GM23338 (cell line): ENCODE measurements around the gene SIRPD. TPM values are rescaled to one million over a fixed set of nuclear protein-coding genes. Genes with fewer than 3 reads are reported as not detected.

Source experiments
- ATAC-seq: fragments of 200-7000 bp; cut with Tn5 transposase; 3 replicates; pipeline ENCODE4 v1.9.1; 2020
- DNase-seq: peaks from one replicate; pipeline ENCODE4 v3.0.0-alpha.2; 2015; ENCODE audit warnings: low spot score
- H2AFZ ChIP-seq: fragments of 200-600 bp; sonication (generic); 2 replicates; pipeline ENCODE4 v1.8.0; 2016; ENCODE audit warnings: antibody characterized with exemption, mild to moderate bottlenecking, moderate library complexity
- H3F3A ChIP-seq: fragments of 200-600 bp; sonication (generic); replicated peaks from 2 replicates; pipeline ENCODE4 v1.8.0; 2017; ENCODE audit warnings: antibody characterized with exemption, mixed run types, low read depth
- H3K27ac ChIP-seq: fragments of 200-600 bp; sonication (generic); 2 replicates; pipeline ENCODE4 v1.6.1; 2016; ENCODE audit warnings: low read depth
- H3K27me3 ChIP-seq: fragments of 200-600 bp; sonication (generic); 2 replicates; pipeline ENCODE4 v1.8.0; 2016; ENCODE audit warnings: mild to moderate bottlenecking, mixed run types, moderate library complexity; ENCODE audit not compliant: insufficient read depth
- H3K36me3 ChIP-seq: fragments of 200-600 bp; sonication (generic); 2 replicates; pipeline ENCODE4 v1.8.0; 2016; ENCODE audit warnings: mild to moderate bottlenecking; ENCODE audit not compliant: insufficient read depth
- H3K4me1 ChIP-seq: fragments of 200-600 bp; sonication (generic); 2 replicates; pipeline ENCODE4 v1.8.0; 2016; ENCODE audit warnings: mild to moderate bottlenecking, moderate library complexity; ENCODE audit not compliant: insufficient read depth
- H3K4me2 ChIP-seq: fragments of 200-600 bp; sonication (generic); 2 replicates; pipeline ENCODE4 v1.7.1; 2017; ENCODE audit warnings: mixed run types
- H3K4me3 ChIP-seq: fragments of 200-600 bp; sonication (generic); 2 replicates; pipeline ENCODE4 v1.6.1; 2016; ENCODE audit warnings: mixed run types
- H3K79me2 ChIP-seq: fragments of 200-600 bp; sonication (generic); replicated peaks from 2 replicates; pipeline ENCODE4 v1.8.0; 2017; ENCODE audit warnings: mild to moderate bottlenecking; ENCODE audit not compliant: insufficient read depth
- H3K9me2 ChIP-seq: fragments of 200-600 bp; sonication (generic); 2 replicates; pipeline ENCODE4 v1.8.0; 2017; ENCODE audit not compliant: insufficient read depth
- H4K20me1 ChIP-seq: fragments of 200-600 bp; sonication (generic); replicated peaks from 2 replicates; pipeline ENCODE4 v1.8.0; 2017; ENCODE audit warnings: mild to moderate bottlenecking; ENCODE audit not compliant: insufficient read depth
- H3K27ac Mint-ChIP-seq: 2 replicates; pipeline ENCODE4 v1.8.0; 2020; ENCODE audit warnings: inconsistent platforms, mild to moderate bottlenecking, moderate library complexity, mixed read lengths
- H3K27me3 Mint-ChIP-seq: 3 replicates; pipeline ENCODE4 v1.8.0; 2022; ENCODE audit warnings: low read depth, mild to moderate bottlenecking, moderate library complexity, mixed read lengths, inconsistent platforms; ENCODE audit not compliant: insufficient read depth, poor library complexity
- H3K36me3 Mint-ChIP-seq: 3 replicates; pipeline ENCODE4 v1.8.0; 2021; ENCODE audit warnings: low read depth, mild to moderate bottlenecking, inconsistent platforms, moderate library complexity, mixed read lengths
- H3K4me1 Mint-ChIP-seq: 3 replicates; pipeline ENCODE4 v1.8.0; 2020; ENCODE audit warnings: mild to moderate bottlenecking, inconsistent platforms, mixed read lengths
- H3K4me3 Mint-ChIP-seq: 3 replicates; pipeline ENCODE4 v1.8.0; 2021; ENCODE audit warnings: moderate library complexity, mild to moderate bottlenecking, inconsistent platforms, mixed read lengths
- H3K9me3 Mint-ChIP-seq: 3 replicates; pipeline ENCODE4 v1.8.0; 2020; ENCODE audit warnings: moderate library complexity, mild to moderate bottlenecking, inconsistent platforms, mixed read lengths
- CREB1 ChIP-seq: fragments of 250-450 bp; sonication (Bioruptor Pico); IDR thresholded peaks from 2 replicates; pipeline ENCODE4 v1.5.0; 2020; ENCODE audit warnings: low read depth, mild to moderate bottlenecking, moderate library complexity
- EZH2 ChIP-seq: fragments of 200-600 bp; sonication (generic); IDR thresholded peaks from one replicate; pipeline ENCODE4 v1.8.0; 2017; ENCODE audit warnings: antibody characterized with exemption, mild to moderate bottlenecking, low read depth; ENCODE audit not compliant: unreplicated experiment
- JUNB ChIP-seq: IDR thresholded peaks from one replicate; pipeline ENCODE4 v1.6.1; 2016; ENCODE audit warnings: antibody characterized with exemption; ENCODE audit not compliant: unreplicated experiment
- POLR2AphosphoS5 ChIP-seq: IDR thresholded peaks from 2 replicates; pipeline ENCODE4 v1.6.1; 2016; ENCODE audit warnings: antibody characterized with exemption, low read depth
- STAT1 ChIP-seq: IDR thresholded peaks from one replicate; pipeline ENCODE4 v1.6.1; 2016; ENCODE audit warnings: antibody characterized with exemption; ENCODE audit not compliant: unreplicated experiment
- ZNF114 ChIP-seq: fragments of 250-450 bp; sonication (Bioruptor Pico); IDR thresholded peaks from 2 replicates; pipeline ENCODE4 v1.5.0; 2020; ENCODE audit warnings: mild to moderate bottlenecking, moderate library complexity
- ZNF462 ChIP-seq: fragments of 250-450 bp; sonication (Bioruptor Pico); IDR thresholded peaks from 2 replicates; pipeline ENCODE4 v1.5.0; 2020; ENCODE audit warnings: mild to moderate bottlenecking, moderate library complexity
- polyA plus RNA-seq: library from polyadenylated mRNA; unstranded; fragments of >200 nt; fragmentation: Nextera tagmentation; extraction: Ambion mirVana; gene quantifications from 2 replicates; pipeline ENCODE4 v1.2.1, GENCODE V29; 2016
- total RNA-seq: library from RNA; depleted of rRNA; stranded (reverse); fragments of >200 nt; shearing (Covaris generic); gene quantifications from 2 replicates; pipeline ENCODE4 v1.2.3, GENCODE V29; 2014
- TF ChIP-seq, protein P1 (sequence below): IDR thresholded peaks from one replicate; pipeline ENCODE4 v1.6.1; 2018; ENCODE audit warnings: antibody characterized with exemption; ENCODE audit not compliant: unreplicated experiment
- TF ChIP-seq, protein P2 (sequence below), 2 experiments: fragments of 200-600 bp in 1 of 2; sonication (generic) in 1 of 2; conservative IDR thresholded peaks; 2 replicates each; pipeline versions ENCODE4 v1.5.1 to v1.6.1; 2016 to 2017; ENCODE audit warnings: antibody characterized with exemption in 2 of 2, low read depth in 2 of 2, mild to moderate bottlenecking in 2 of 2, moderate library complexity in 1 of 2

The SIRPD gene
- total and polyA plus RNA-seq, 2 experiments from 2014 or later, result not detected

DNA sequence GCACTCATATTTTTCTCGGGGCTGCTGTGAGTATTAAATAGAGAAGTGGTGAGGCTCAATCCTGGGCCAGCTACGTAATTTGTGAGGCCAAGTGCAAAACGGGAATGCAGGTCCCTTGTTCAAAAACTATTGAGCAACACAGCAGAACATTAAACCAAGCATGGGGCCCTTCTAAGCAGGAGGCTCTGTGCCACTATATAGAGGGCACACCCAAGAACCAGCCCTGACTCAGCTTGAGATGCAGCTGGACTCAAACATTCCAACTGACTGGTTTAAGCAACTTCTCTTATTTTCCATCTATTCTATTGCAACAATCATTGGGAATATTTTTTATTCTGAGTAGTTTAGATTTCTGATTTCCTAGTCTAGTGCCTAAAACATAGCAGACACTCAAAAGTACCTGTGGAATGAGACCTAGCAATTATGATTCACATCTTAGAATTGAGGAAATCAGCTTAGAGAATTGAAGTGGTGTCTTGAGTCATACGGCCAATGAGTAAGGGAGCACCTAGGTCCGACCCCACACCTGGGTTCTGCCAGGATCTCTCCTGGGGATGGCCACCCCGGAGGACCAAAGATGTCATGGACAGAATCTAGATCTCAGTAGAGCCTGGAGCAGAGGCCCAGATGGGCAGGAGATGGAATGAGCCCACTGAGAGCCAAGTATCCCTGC, 67.6 kb downstream of the SIRPD start (continued):
- TF ChIP-seq, protein P1, sequence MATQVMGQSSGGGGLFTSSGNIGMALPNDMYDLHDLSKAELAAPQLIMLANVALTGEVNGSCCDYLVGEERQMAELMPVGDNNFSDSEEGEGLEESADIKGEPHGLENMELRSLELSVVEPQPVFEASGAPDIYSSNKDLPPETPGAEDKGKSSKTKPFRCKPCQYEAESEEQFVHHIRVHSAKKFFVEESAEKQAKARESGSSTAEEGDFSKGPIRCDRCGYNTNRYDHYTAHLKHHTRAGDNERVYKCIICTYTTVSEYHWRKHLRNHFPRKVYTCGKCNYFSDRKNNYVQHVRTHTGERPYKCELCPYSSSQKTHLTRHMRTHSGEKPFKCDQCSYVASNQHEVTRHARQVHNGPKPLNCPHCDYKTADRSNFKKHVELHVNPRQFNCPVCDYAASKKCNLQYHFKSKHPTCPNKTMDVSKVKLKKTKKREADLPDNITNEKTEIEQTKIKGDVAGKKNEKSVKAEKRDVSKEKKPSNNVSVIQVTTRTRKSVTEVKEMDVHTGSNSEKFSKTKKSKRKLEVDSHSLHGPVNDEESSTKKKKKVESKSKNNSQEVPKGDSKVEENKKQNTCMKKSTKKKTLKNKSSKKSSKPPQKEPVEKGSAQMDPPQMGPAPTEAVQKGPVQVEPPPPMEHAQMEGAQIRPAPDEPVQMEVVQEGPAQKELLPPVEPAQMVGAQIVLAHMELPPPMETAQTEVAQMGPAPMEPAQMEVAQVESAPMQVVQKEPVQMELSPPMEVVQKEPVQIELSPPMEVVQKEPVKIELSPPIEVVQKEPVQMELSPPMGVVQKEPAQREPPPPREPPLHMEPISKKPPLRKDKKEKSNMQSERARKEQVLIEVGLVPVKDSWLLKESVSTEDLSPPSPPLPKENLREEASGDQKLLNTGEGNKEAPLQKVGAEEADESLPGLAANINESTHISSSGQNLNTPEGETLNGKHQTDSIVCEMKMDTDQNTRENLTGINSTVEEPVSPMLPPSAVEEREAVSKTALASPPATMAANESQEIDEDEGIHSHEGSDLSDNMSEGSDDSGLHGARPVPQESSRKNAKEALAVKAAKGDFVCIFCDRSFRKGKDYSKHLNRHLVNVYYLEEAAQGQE, result no peak
- TF ChIP-seq EZH2, result no peak

DNA sequence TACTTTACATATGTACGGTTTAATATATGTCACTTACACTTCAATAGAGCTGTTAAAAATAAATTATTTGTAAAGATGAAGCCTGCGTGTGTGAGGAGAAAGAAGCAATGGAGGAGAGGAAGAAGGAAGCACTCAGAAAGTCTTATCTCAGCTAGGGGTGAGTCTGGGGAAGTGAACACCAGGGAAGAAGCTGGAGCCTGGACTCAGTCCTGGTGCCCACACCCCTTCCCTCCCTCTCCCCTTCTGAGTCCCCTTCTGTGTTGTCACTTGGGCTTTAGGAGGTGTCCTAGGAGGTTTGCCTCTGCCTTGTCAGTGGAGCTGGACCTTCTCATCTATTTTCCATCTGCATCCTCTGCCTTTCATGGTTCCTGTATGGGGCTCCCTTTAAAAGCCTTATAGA, 68.2 kb downstream of the SIRPD start:
- no peaks in the 10 kb centered on the region; the same call in 2 of the 3 replicates for H3K4me1 Mint-ChIP-seq
- no peak overlapping the region for H2AFZ ChIP-seq
- TF ChIP-seq, protein P2, sequence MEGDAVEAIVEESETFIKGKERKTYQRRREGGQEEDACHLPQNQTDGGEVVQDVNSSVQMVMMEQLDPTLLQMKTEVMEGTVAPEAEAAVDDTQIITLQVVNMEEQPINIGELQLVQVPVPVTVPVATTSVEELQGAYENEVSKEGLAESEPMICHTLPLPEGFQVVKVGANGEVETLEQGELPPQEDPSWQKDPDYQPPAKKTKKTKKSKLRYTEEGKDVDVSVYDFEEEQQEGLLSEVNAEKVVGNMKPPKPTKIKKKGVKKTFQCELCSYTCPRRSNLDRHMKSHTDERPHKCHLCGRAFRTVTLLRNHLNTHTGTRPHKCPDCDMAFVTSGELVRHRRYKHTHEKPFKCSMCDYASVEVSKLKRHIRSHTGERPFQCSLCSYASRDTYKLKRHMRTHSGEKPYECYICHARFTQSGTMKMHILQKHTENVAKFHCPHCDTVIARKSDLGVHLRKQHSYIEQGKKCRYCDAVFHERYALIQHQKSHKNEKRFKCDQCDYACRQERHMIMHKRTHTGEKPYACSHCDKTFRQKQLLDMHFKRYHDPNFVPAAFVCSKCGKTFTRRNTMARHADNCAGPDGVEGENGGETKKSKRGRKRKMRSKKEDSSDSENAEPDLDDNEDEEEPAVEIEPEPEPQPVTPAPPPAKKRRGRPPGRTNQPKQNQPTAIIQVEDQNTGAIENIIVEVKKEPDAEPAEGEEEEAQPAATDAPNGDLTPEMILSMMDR (conservative IDR thresholded peaks at IDR 0.05; ENCODE audit: low read depth in 2 of 2), result no peak
- no peak for TF ChIP-seq ZNF114 (CRISPR knock-in tag)
- TF ChIP-seq, protein P1, result no peak
- no peak for TF ChIP-seq EZH2
- no peak for TF ChIP-seq JUNB
- TF ChIP-seq STAT1, result no peak
- no peak for TF ChIP-seq CREB1 (CRISPR knock-in tag)
- no peak for TF ChIP-seq POLR2AphosphoS5
- TF ChIP-seq ZNF462, result no peak

More for the DNA sequence above, 68.2 kb downstream of the SIRPD start:
- Mint-ChIP-seq H3K9me3 (no peaks in the 10 kb centered on the region), H3K4me3 (no peak overlapping the region), H3K27me3 (peaks cover 1% of the 10 kb centered on the region), H3K27ac (no peak overlapping the region), H3K36me3 (no peaks in the 10 kb centered on the region)
- H3K4me1 ChIP-seq, result no peaks in the 10 kb centered on the region
- no peaks in the 10 kb centered on the region for H3K36me3 ChIP-seq
- H3K27me3 ChIP-seq, result no peaks in the 10 kb centered on the region
- no peak overlapping the region for H3K4me2 ChIP-seq
- no peak for DNase-seq
- H3K9me2 ChIP-seq, result no peaks in the 10 kb centered on the region
- H4K20me1 ChIP-seq, result no peaks in the 10 kb centered on the region; the same call in 1 of the 2 replicates
- no peak for ATAC-seq
- H3F3A ChIP-seq, result no peaks in the 10 kb centered on the region
- H3K4me3 ChIP-seq, result no peak overlapping the region
- H3K79me2 ChIP-seq, result no peaks in the 10 kb centered on the region
- H3K27ac ChIP-seq, result no peak overlapping the region
